Endothelial cell of hepatic sinusoid (primary cell): ENCODE data around the gene RBBP8.

Experiments
- in situ Hi-C: cut with HindIII; loops from 2 replicates; pipeline ENCODE4 v1.10.0; 2017; ENCODE audit warnings: low sequenced_read_pairs

RBBP8 gene

GRCh38 chr18:22987547-22988189 is 54.5 kb downstream of the RBBP8 start:
- in situ Hi-C loops = no loop called here

GRCh38 chr18:22988208-22988607 is 55.1 kb downstream of the RBBP8 start:
- in situ Hi-C loops = no loop called here

GRCh38 chr18:22998344-22998743 is 65.2 kb downstream of the RBBP8 start:
- in situ Hi-C loops = no loop called here

- in situ Hi-C loops = no loop called here
Observed at GRCh38 chr18:22999212-22999611, 66.1 kb downstream of the RBBP8 start.

- in situ Hi-C loops = no loop called here
Observed at GRCh38 chr18:22999647-23000046, 66.5 kb downstream of the RBBP8 start.

- in situ Hi-C loops = no loop called here
Observed at GRCh38 chr18:23003289-23003688, 70.2 kb downstream of the RBBP8 start.

- in situ Hi-C loops = loop anchor here (5.0 kb wide), 1 partner anchor 85 kb away; no protein-coding TSS in a partner anchor
Observed at GRCh38 chr18:23012249-23012648, 79.1 kb downstream of the RBBP8 start.

- in situ Hi-C loops = no loop called here
Observed at GRCh38 chr18:23020555-23021294, 87.6 kb downstream of the RBBP8 start.

GRCh38 chr18:23021623-23022022 is 88.5 kb downstream of the RBBP8 start:
- in situ Hi-C loops = no loop called here

GRCh38 chr18:23032030-23032582 is 99.0 kb downstream of the RBBP8 start:
- in situ Hi-C loops = no loop called here

GRCh38 chr18:23033056-23033455 is 99.9 kb downstream of the RBBP8 start:
- in situ Hi-C loops = no loop called here

- in situ Hi-C loops = no loop called here
Observed at GRCh38 chr18:23036660-23037201, 103.6 kb downstream of the RBBP8 start.

GRCh38 chr18:23037646-23038045 is 104.5 kb downstream of the RBBP8 start:
- in situ Hi-C loops = no loop called here

GRCh38 chr18:23038712-23039111 is 105.6 kb downstream of the RBBP8 start:
- in situ Hi-C loops = no loop called here

- in situ Hi-C loops = no loop called here
Observed at GRCh38 chr18:23042133-23042532, 109.0 kb downstream of the RBBP8 start.

- in situ Hi-C loops = no loop called here
Observed at GRCh38 chr18:23043803-23044376, 110.8 kb downstream of the RBBP8 start.

- in situ Hi-C loops = no loop called here
Observed at GRCh38 chr18:23049698-23050373, 116.7 kb downstream of the RBBP8 start.

- in situ Hi-C loops = no loop called here
Observed at GRCh38 chr18:23053776-23054457, 120.8 kb downstream of the RBBP8 start.

GRCh38 chr18:23054553-23054952 is 121.4 kb downstream of the RBBP8 start:
- in situ Hi-C loops = no loop called here

- in situ Hi-C loops = loop anchor here (5.0 kb wide), 1 partner anchor 51 kb away; no protein-coding TSS in a partner anchor
Observed at GRCh38 chr18:23056315-23056714, 123.2 kb downstream of the RBBP8 start.
